ENCODE measurements around the gene NTRK3.

NTRK3 gene

GRCh38 chr15:88187195-88187594, 69.3 kb downstream of the NTRK3 start:
- H3K4me1 ChIP-seq (ENCODE audit: insufficient read depth, low read length) = no peaks in the 10 kb centered on the region
- no peak overlapping the region for H3K9ac ChIP-seq (ENCODE audit: low read depth, low read length)
- H2AFZ ChIP-seq (ENCODE audit: low read depth, low read length) = no peak overlapping the region
- ATAC-seq (ENCODE audit: insufficient read depth, low read depth) (no peak), DNase-seq (no peak)
- no peaks in the 10 kb centered on the region for H4K20me1 ChIP-seq (ENCODE audit: insufficient read depth, low read length)
- no peak for TF ChIP-seq CTCF (IDR thresholded peaks at IDR 0.05; ENCODE audit: borderline replicate concordance, extremely low read depth, low read length, poor library complexity, severe bottlenecking)
- no peak for TF ChIP-seq EZH2 (IDR thresholded peaks at IDR 0.05; ENCODE audit: borderline replicate concordance, low read depth, low read length, severe bottlenecking)
- no peaks in the 10 kb centered on the region for H3K36me3 ChIP-seq (ENCODE audit: insufficient read depth, low read length)
- H3K9me3 ChIP-seq (ENCODE audit: insufficient read depth, low read length, severe bottlenecking) = no peaks in the 10 kb centered on the region
- H3K4me3 ChIP-seq (ENCODE audit: low read depth in 1 of 2, low read length in 2 of 2) = no peak overlapping the region
- H3K27me3 ChIP-seq (ENCODE audit: insufficient read depth, low read length, poor library complexity) = no peaks in the 10 kb centered on the region
- H3K4me2 ChIP-seq (ENCODE audit: insufficient read depth, low read length) = no peak overlapping the region
- H3K27ac ChIP-seq (ENCODE audit: low read length) = no peak overlapping the region
- no peaks in the 10 kb centered on the region for H3K79me2 ChIP-seq (ENCODE audit: insufficient read depth, low read length)

GRCh38 chr15:88185584-88185983, 71.0 kb downstream of the NTRK3 start:
- Histone ChIP-seq H3K27me3 (ENCODE audit: insufficient read depth, low read length, poor library complexity) (no peaks in the 10 kb centered on the region), H3K9me3 (ENCODE audit: insufficient read depth, low read length, severe bottlenecking) (no peaks in the 10 kb centered on the region), H3K4me2 (ENCODE audit: insufficient read depth, low read length) (no peak overlapping the region), H3K4me1 (ENCODE audit: insufficient read depth, low read length) (no peaks in the 10 kb centered on the region), H4K20me1 (ENCODE audit: insufficient read depth, low read length) (no peaks in the 10 kb centered on the region), H3K27ac (ENCODE audit: low read length) (no peak overlapping the region), H3K79me2 (ENCODE audit: insufficient read depth, low read length) (no peaks in the 10 kb centered on the region), H3K36me3 (ENCODE audit: insufficient read depth, low read length) (no peaks in the 10 kb centered on the region), H2AFZ (ENCODE audit: low read depth, low read length) (no peak overlapping the region), H3K9ac (ENCODE audit: low read depth, low read length) (no peak overlapping the region), H3K4me3 (ENCODE audit: low read depth in 1 of 2, low read length in 2 of 2) (no peak overlapping the region)
- no peak for DNase-seq
- no peak for ATAC-seq (ENCODE audit: insufficient read depth, low read depth)
- TF ChIP-seq CTCF (IDR thresholded peaks at IDR 0.05; ENCODE audit: borderline replicate concordance, extremely low read depth, low read length, poor library complexity, severe bottlenecking) (no peak), EZH2 (IDR thresholded peaks at IDR 0.05; ENCODE audit: borderline replicate concordance, low read depth, low read length, severe bottlenecking) (no peak)

- H3K27me3 ChIP-seq (ENCODE audit: insufficient read depth, low read length, poor library complexity) = no peaks in the 10 kb centered on the region
- DNase-seq = no peak
- no peaks in the 10 kb centered on the region for H3K79me2 ChIP-seq (ENCODE audit: insufficient read depth, low read length)
- H3K4me2 ChIP-seq (ENCODE audit: insufficient read depth, low read length) = no peak overlapping the region
- no peak for ATAC-seq (ENCODE audit: insufficient read depth, low read depth)
- no peaks in the 10 kb centered on the region for H3K9me3 ChIP-seq (ENCODE audit: insufficient read depth, low read length, severe bottlenecking)
- no peak for TF ChIP-seq CTCF (IDR thresholded peaks at IDR 0.05; ENCODE audit: borderline replicate concordance, extremely low read depth, low read length, poor library complexity, severe bottlenecking)
- TF ChIP-seq EZH2 (IDR thresholded peaks at IDR 0.05; ENCODE audit: borderline replicate concordance, low read depth, low read length, severe bottlenecking) = no peak
- no peak overlapping the region for H3K27ac ChIP-seq (ENCODE audit: low read length)
- no peaks in the 10 kb centered on the region for H3K4me1 ChIP-seq (ENCODE audit: insufficient read depth, low read length)
- no peaks in the 10 kb centered on the region for H4K20me1 ChIP-seq (ENCODE audit: insufficient read depth, low read length)
- H3K4me3 ChIP-seq (ENCODE audit: low read depth in 1 of 2, low read length in 2 of 2) = no peak overlapping the region
- no peaks in the 10 kb centered on the region for H3K36me3 ChIP-seq (ENCODE audit: insufficient read depth, low read length)
- H3K9ac ChIP-seq (ENCODE audit: low read depth, low read length) = no peak overlapping the region
- H2AFZ ChIP-seq (ENCODE audit: low read depth, low read length) = no peak overlapping the region
Observed at GRCh38 chr15:88181613-88182012, 74.9 kb downstream of the NTRK3 start.

- H3K36me3 ChIP-seq (ENCODE audit: insufficient read depth, low read length) = no peaks in the 10 kb centered on the region
- H4K20me1 ChIP-seq (ENCODE audit: insufficient read depth, low read length) = no peaks in the 10 kb centered on the region
- TF ChIP-seq CTCF (IDR thresholded peaks at IDR 0.05; ENCODE audit: borderline replicate concordance, extremely low read depth, low read length, poor library complexity, severe bottlenecking) (no peak), EZH2 (IDR thresholded peaks at IDR 0.05; ENCODE audit: borderline replicate concordance, low read depth, low read length, severe bottlenecking) (no peak)
- H3K4me1 ChIP-seq (ENCODE audit: insufficient read depth, low read length) = no peaks in the 10 kb centered on the region
- H3K27ac ChIP-seq (ENCODE audit: low read length) = no peak overlapping the region
- no peak overlapping the region for H2AFZ ChIP-seq (ENCODE audit: low read depth, low read length)
- no peaks in the 10 kb centered on the region for H3K27me3 ChIP-seq (ENCODE audit: insufficient read depth, low read length, poor library complexity)
- no peak overlapping the region for H3K9ac ChIP-seq (ENCODE audit: low read depth, low read length)
- H3K4me2 ChIP-seq (ENCODE audit: insufficient read depth, low read length) = no peak overlapping the region
- no peaks in the 10 kb centered on the region for H3K9me3 ChIP-seq (ENCODE audit: insufficient read depth, low read length, severe bottlenecking)
- no peak for DNase-seq
- no peaks in the 10 kb centered on the region for H3K79me2 ChIP-seq (ENCODE audit: insufficient read depth, low read length)
- ATAC-seq (ENCODE audit: insufficient read depth, low read depth) = no peak
- no peak overlapping the region for H3K4me3 ChIP-seq (ENCODE audit: low read depth in 1 of 2, low read length in 2 of 2)
Observed at GRCh38 chr15:88179562-88179961, 77.0 kb downstream of the NTRK3 start.
